Sigmoid colon (tissue), 4 donors: ENCODE measurements around the gene CTXN3.

Source experiments
- CTCF ChIP-seq, 4 experiments: fragments of 450-650 bp in 3 of 4; fragments of 200-600 bp in 1 of 4; IDR thresholded peaks; one replicate each; pipeline ENCODE4 v1.5.1; 2016 to 2019; ENCODE audit warnings: antibody characterized with exemption in 4 of 4, mild to moderate bottlenecking in 3 of 4, moderate library complexity in 2 of 4
- EP300 ChIP-seq, 4 donors: sonication (generic); formaldehyde crosslinking; IDR thresholded peaks; one replicate each; pipeline ENCODE4 v1.6.1; 2017; ENCODE audit warnings: antibody characterized with exemption in 4 of 4
- POLR2A ChIP-seq, 2 donors: fragments of 450-650 bp; IDR thresholded peaks; one replicate each; pipeline ENCODE4 v1.6.1; 2016; ENCODE audit warnings: antibody characterized with exemption in 2 of 2, mild to moderate bottlenecking in 2 of 2, moderate library complexity in 2 of 2
- POLR2AphosphoS5 ChIP-seq, 4 donors: sonication (generic); formaldehyde crosslinking; IDR thresholded peaks; one replicate each; pipeline ENCODE4 v1.6.1; 2017; ENCODE audit warnings: antibody characterized with exemption in 4 of 4

- no peak for TF ChIP-seq POLR2A (IDR thresholded peaks at IDR 0.05)
- no peak for TF ChIP-seq CTCF (IDR thresholded peaks at IDR 0.05)
- no peak for TF ChIP-seq POLR2AphosphoS5 (IDR thresholded peaks at IDR 0.05)
- TF ChIP-seq EP300 (IDR thresholded peaks at IDR 0.05), result no peak
Measured at GRCh38 chr5:127649018-127649439, at the start of gene CTXN3.
